ENCODE results near the gene TCAIM. TPM values are rescaled to one million over a fixed set of nuclear protein-coding genes. Genes with fewer than 3 reads are reported as not detected.

TCAIM gene
- polyA plus RNA-seq, 1 of the 3 experiments (the other 2 are of a cell fraction): 8.4 TPM

- H3K36me3 ChIP-seq (replicated peaks in 1 of 2; ENCODE audit: control insufficient read depth in 1 of 2, insufficient read depth in 2 of 2, low read length in 1 of 2): no peaks in the 10 kb centered on the region
- ChIA-PET POLR2A (no interaction called here), CTCF (interaction anchor here (0.9 kb wide), 1 partner anchor 38 kb away, joined by 3 read pairs; no protein-coding TSS in a partner anchor)
- no peak overlapping the region for H3K4me2 ChIP-seq
- no peak overlapping the region for H3K4me3 ChIP-seq (ENCODE audit: low read depth in 2 of 2, low read length in 1 of 2)
- H3K9me3 ChIP-seq: peaks cover 5% of the 10 kb centered on the region; the same call in 1 of the 2 replicates
- H3K9me2 ChIP-seq: no peaks in the 10 kb centered on the region
- H3K79me2 ChIP-seq (ENCODE audit: insufficient read depth): no peaks in the 10 kb centered on the region
- TF ChIP-seq PBX3 (IDR thresholded peaks at IDR 0.05): no peak
- no peak for TF ChIP-seq NRF1 (IDR thresholded peaks at IDR 0.05; ENCODE audit: low read depth, low read length)
- no peak overlapping the region for H2AFZ ChIP-seq (ENCODE audit: low read depth)
- H3K4me1 ChIP-seq (ENCODE audit: control insufficient read depth in 1 of 2, insufficient read depth in 2 of 2, low read depth in 1 of 2, low read length in 1 of 2): no peaks in the 10 kb centered on the region
- no peak overlapping the region for H3K9ac ChIP-seq
- no peaks in the 10 kb centered on the region for H4K20me1 ChIP-seq (ENCODE audit: insufficient read depth)
- H3K27me3 ChIP-seq (ENCODE audit: insufficient read depth): no peaks in the 10 kb centered on the region
- no peaks in the 10 kb centered on the region for H3F3A ChIP-seq (replicated peaks; ENCODE audit: insufficient read depth)
- DNase-seq: no peak
- 56% methylated on average over 3 of the region's 3 CpGs for WGBS (ENCODE audit: low lambda C conversion rate)
- H3K27ac ChIP-seq (ENCODE audit: low read depth in 2 of 2, low read length in 1 of 2): no peak overlapping the region
Measured at GRCh38 chr3:44326515-44326914, 12.1 kb upstream of the TCAIM start.

GRCh38 chr3:44329946-44330345 is 8.6 kb upstream of the TCAIM start:
- ChIA-PET CTCF (no interaction called here), POLR2A (interaction anchor here (0.7 to 1.6 kb wide), 2 partner anchors 8 to 295 kb away, joined by 3 to 7 read pairs; partner anchors contain the start of genes TCAIM and ZNF197)
- Histone ChIP-seq H3K4me3 (ENCODE audit: low read depth in 2 of 2, low read length in 1 of 2) (no peak overlapping the region), H2AFZ (ENCODE audit: low read depth) (no peak overlapping the region), H4K20me1 (ENCODE audit: insufficient read depth) (no peaks in the 10 kb centered on the region), H3K27me3 (ENCODE audit: insufficient read depth) (no peaks in the 10 kb centered on the region), H3K9me2 (no peaks in the 10 kb centered on the region), H3K9ac (no peak overlapping the region), H3K79me2 (ENCODE audit: insufficient read depth) (no peaks in the 10 kb centered on the region), H3K36me3 (replicated peaks in 1 of 2; ENCODE audit: control insufficient read depth in 1 of 2, insufficient read depth in 2 of 2, low read length in 1 of 2) (no peaks in the 10 kb centered on the region), H3K4me1 (ENCODE audit: control insufficient read depth in 1 of 2, insufficient read depth in 2 of 2, low read depth in 1 of 2, low read length in 1 of 2) (no peaks in the 10 kb centered on the region), H3K9me3 (peaks cover 5% of the 10 kb centered on the region; the same call in 1 of the 2 replicates), H3F3A (replicated peaks; ENCODE audit: insufficient read depth) (no peaks in the 10 kb centered on the region), H3K4me2 (no peak overlapping the region), H3K27ac (ENCODE audit: low read depth in 2 of 2, low read length in 1 of 2) (no peak overlapping the region)
- TF ChIP-seq TEAD4 (IDR thresholded peaks at IDR 0.05; ENCODE audit: borderline replicate concordance, insufficient read depth): no peak
- TF ChIP-seq GABPA (IDR thresholded peaks at IDR 0.05; ENCODE audit: low read depth): no peak
- TF ChIP-seq REST (IDR thresholded peaks at IDR 0.05; ENCODE audit: low read depth, low read length): no peak
- no peak for TF ChIP-seq CTCF (IDR thresholded peaks at IDR 0.05)
- no peak for TF ChIP-seq FOSL2 (IDR thresholded peaks at IDR 0.05; ENCODE audit: borderline replicate concordance, low read depth)
- TF ChIP-seq RAD21 (IDR thresholded peaks at IDR 0.05; ENCODE audit: low read length): no peak
- TF ChIP-seq PBX3 (IDR thresholded peaks at IDR 0.05): no peak
- TF ChIP-seq IRF3 (IDR thresholded peaks at IDR 0.05; ENCODE audit: low read depth, low read length): no peak
- no peak for TF ChIP-seq SMC3 (IDR thresholded peaks at IDR 0.05; ENCODE audit: low read depth, low read length)
- TF ChIP-seq USF1 (IDR thresholded peaks at IDR 0.05; ENCODE audit: borderline replicate concordance, low read depth): no peak
- DNase-seq: no peak

Measured in SK-N-SH (cell line).